Choroid plexus epithelial cell (primary cell): Measurements from ENCODE around the gene SMC3.
"Not testable (repeated sequence)": the region's sequence is repeated elsewhere in the genome, so short reads cannot be mapped to it uniquely, and the experiment has no call there.

Source experiments
- DNase-seq: peaks from one replicate; pipeline ENCODE4 v3.0.0-alpha.2; 2010; ENCODE audit warnings: low read depth
- H3K4me3 ChIP-seq: 2 replicates; pipeline ENCODE4 v1.5.1; 2011; ENCODE audit warnings: low read depth, mild to moderate bottlenecking, control low read depth, low read length, moderate library complexity
- CTCF ChIP-seq: conservative IDR thresholded peaks from 2 replicates; pipeline ENCODE4 v1.5.1; 2011; ENCODE audit warnings: low read depth, mild to moderate bottlenecking, control low read depth, inconsistent platforms, low read length, moderate library complexity

Gene SMC3

GRCh38 chr10:110527731-110528171 is 39.7 kb upstream of the SMC3 start:
- TF ChIP-seq CTCF: no peak
- no peak overlapping the region for H3K4me3 ChIP-seq
- peak; percentile 78 for DNase-seq

- DNase-seq: peak; percentile 87
- H3K4me3 ChIP-seq: no peak overlapping the region
- no peak for TF ChIP-seq CTCF
Measured at GRCh38 chr10:110528224-110528996, 39.1 kb upstream of the SMC3 start.

- DNase-seq: peak; percentile 44
Measured at GRCh38 chr10:110528997-110529524, 38.4 kb upstream of the SMC3 start.

GRCh38 chr10:110529596-110530011 is 37.9 kb upstream of the SMC3 start:
- H3K4me3 ChIP-seq: no peak overlapping the region
- no peak for DNase-seq
- TF ChIP-seq CTCF: no peak

More at GRCh38 chr10:110528997-110529524, 38.4 kb upstream of the SMC3 start:
- H3K4me3 ChIP-seq: not testable (repeated sequence)

GRCh38 chr10:110530131-110530831 is 37.2 kb upstream of the SMC3 start:
- peak; percentile 79 for DNase-seq
- TF ChIP-seq CTCF: no peak
- peak overlapping the region; percentile 44 for H3K4me3 ChIP-seq

GRCh38 chr10:110531687-110532086 is 35.8 kb upstream of the SMC3 start:
- DNase-seq: no peak
- TF ChIP-seq CTCF: no peak

GRCh38 chr10:110532628-110533027 is 34.9 kb upstream of the SMC3 start:
- not testable (repeated sequence) for DNase-seq, H3K4me3 ChIP-seq

More at GRCh38 chr10:110531687-110532086, 35.8 kb upstream of the SMC3 start:
- H3K4me3 ChIP-seq: no peak overlapping the region
